GM23338 (cell line): ENCODE measurements around the gene XPNPEP3. TPM values are rescaled to one million over a fixed set of nuclear protein-coding genes. Genes with fewer than 3 reads are reported as not detected.

Source experiments
- ATAC-seq: fragments of 200-7000 bp; cut with Tn5 transposase; 3 replicates; pipeline ENCODE4 v1.9.1; 2020
- DNase-seq: peaks from one replicate; pipeline ENCODE4 v3.0.0-alpha.2; 2015; ENCODE audit warnings: low spot score
- H2AFZ ChIP-seq: fragments of 200-600 bp; sonication (generic); 2 replicates; pipeline ENCODE4 v1.8.0; 2016; ENCODE audit warnings: antibody characterized with exemption, mild to moderate bottlenecking, moderate library complexity
- H3F3A ChIP-seq: fragments of 200-600 bp; sonication (generic); replicated peaks from 2 replicates; pipeline ENCODE4 v1.8.0; 2017; ENCODE audit warnings: antibody characterized with exemption, mixed run types, low read depth
- H3K27ac ChIP-seq: fragments of 200-600 bp; sonication (generic); 2 replicates; pipeline ENCODE4 v1.6.1; 2016; ENCODE audit warnings: low read depth
- H3K27me3 ChIP-seq: fragments of 200-600 bp; sonication (generic); 2 replicates; pipeline ENCODE4 v1.8.0; 2016; ENCODE audit warnings: mild to moderate bottlenecking, mixed run types, moderate library complexity; ENCODE audit not compliant: insufficient read depth
- H3K36me3 ChIP-seq: fragments of 200-600 bp; sonication (generic); 2 replicates; pipeline ENCODE4 v1.8.0; 2016; ENCODE audit warnings: mild to moderate bottlenecking; ENCODE audit not compliant: insufficient read depth
- H3K4me1 ChIP-seq: fragments of 200-600 bp; sonication (generic); 2 replicates; pipeline ENCODE4 v1.8.0; 2016; ENCODE audit warnings: mild to moderate bottlenecking, moderate library complexity; ENCODE audit not compliant: insufficient read depth
- H3K4me2 ChIP-seq: fragments of 200-600 bp; sonication (generic); 2 replicates; pipeline ENCODE4 v1.7.1; 2017; ENCODE audit warnings: mixed run types
- H3K4me3 ChIP-seq: fragments of 200-600 bp; sonication (generic); 2 replicates; pipeline ENCODE4 v1.6.1; 2016; ENCODE audit warnings: mixed run types
- H3K79me2 ChIP-seq: fragments of 200-600 bp; sonication (generic); replicated peaks from 2 replicates; pipeline ENCODE4 v1.8.0; 2017; ENCODE audit warnings: mild to moderate bottlenecking; ENCODE audit not compliant: insufficient read depth
- H3K9me2 ChIP-seq: fragments of 200-600 bp; sonication (generic); 2 replicates; pipeline ENCODE4 v1.8.0; 2017; ENCODE audit not compliant: insufficient read depth
- H4K20me1 ChIP-seq: fragments of 200-600 bp; sonication (generic); replicated peaks from 2 replicates; pipeline ENCODE4 v1.8.0; 2017; ENCODE audit warnings: mild to moderate bottlenecking; ENCODE audit not compliant: insufficient read depth
- H3K27ac Mint-ChIP-seq: 2 replicates; pipeline ENCODE4 v1.8.0; 2020; ENCODE audit warnings: inconsistent platforms, mild to moderate bottlenecking, moderate library complexity, mixed read lengths
- H3K27me3 Mint-ChIP-seq: 3 replicates; pipeline ENCODE4 v1.8.0; 2022; ENCODE audit warnings: low read depth, mild to moderate bottlenecking, moderate library complexity, mixed read lengths, inconsistent platforms; ENCODE audit not compliant: insufficient read depth, poor library complexity
- H3K36me3 Mint-ChIP-seq: 3 replicates; pipeline ENCODE4 v1.8.0; 2021; ENCODE audit warnings: low read depth, mild to moderate bottlenecking, inconsistent platforms, moderate library complexity, mixed read lengths
- H3K4me1 Mint-ChIP-seq: 3 replicates; pipeline ENCODE4 v1.8.0; 2020; ENCODE audit warnings: mild to moderate bottlenecking, inconsistent platforms, mixed read lengths
- H3K4me3 Mint-ChIP-seq: 3 replicates; pipeline ENCODE4 v1.8.0; 2021; ENCODE audit warnings: moderate library complexity, mild to moderate bottlenecking, inconsistent platforms, mixed read lengths
- H3K9me3 Mint-ChIP-seq: 3 replicates; pipeline ENCODE4 v1.8.0; 2020; ENCODE audit warnings: moderate library complexity, mild to moderate bottlenecking, inconsistent platforms, mixed read lengths
- CREB1 ChIP-seq: fragments of 250-450 bp; sonication (Bioruptor Pico); IDR thresholded peaks from 2 replicates; pipeline ENCODE4 v1.5.0; 2020; ENCODE audit warnings: low read depth, mild to moderate bottlenecking, moderate library complexity
- EZH2 ChIP-seq: fragments of 200-600 bp; sonication (generic); IDR thresholded peaks from one replicate; pipeline ENCODE4 v1.8.0; 2017; ENCODE audit warnings: antibody characterized with exemption, mild to moderate bottlenecking, low read depth; ENCODE audit not compliant: unreplicated experiment
- EZH2phosphoT487 ChIP-seq: fragments of 200-600 bp; sonication (generic); IDR thresholded peaks from one replicate; pipeline ENCODE4 v1.8.1; 2018; ENCODE audit warnings: antibody characterized with exemption; ENCODE audit not compliant: unreplicated experiment
- JUNB ChIP-seq: IDR thresholded peaks from one replicate; pipeline ENCODE4 v1.6.1; 2016; ENCODE audit warnings: antibody characterized with exemption; ENCODE audit not compliant: unreplicated experiment
- NANOG ChIP-seq: IDR thresholded peaks from 2 replicates; pipeline ENCODE4 v1.6.1; 2016; ENCODE audit warnings: antibody characterized with exemption, borderline replicate concordance
- POLR2AphosphoS5 ChIP-seq: IDR thresholded peaks from 2 replicates; pipeline ENCODE4 v1.6.1; 2016; ENCODE audit warnings: antibody characterized with exemption, low read depth
- STAT1 ChIP-seq: IDR thresholded peaks from one replicate; pipeline ENCODE4 v1.6.1; 2016; ENCODE audit warnings: antibody characterized with exemption; ENCODE audit not compliant: unreplicated experiment
- ZNF114 ChIP-seq: fragments of 250-450 bp; sonication (Bioruptor Pico); IDR thresholded peaks from 2 replicates; pipeline ENCODE4 v1.5.0; 2020; ENCODE audit warnings: mild to moderate bottlenecking, moderate library complexity
- ZNF331 ChIP-seq: fragments of 250-450 bp; sonication (Bioruptor Pico); IDR thresholded peaks from 2 replicates; pipeline ENCODE4 v1.5.0; 2020; ENCODE audit warnings: low read depth, mild to moderate bottlenecking, moderate library complexity
- polyA plus RNA-seq: library from polyadenylated mRNA; unstranded; fragments of >200 nt; fragmentation: Nextera tagmentation; extraction: Ambion mirVana; gene quantifications from 2 replicates; pipeline ENCODE4 v1.2.1, GENCODE V29; 2016
- total RNA-seq: library from RNA; depleted of rRNA; stranded (reverse); fragments of >200 nt; shearing (Covaris generic); gene quantifications from 2 replicates; pipeline ENCODE4 v1.2.3, GENCODE V29; 2014
- TF ChIP-seq, protein P1 (sequence below): fragments of 250-450 bp; sonication (Bioruptor Pico); IDR thresholded peaks from 2 replicates; pipeline ENCODE4 v1.5.0; 2020; ENCODE audit warnings: mild to moderate bottlenecking, moderate library complexity
- TF ChIP-seq, protein P2 (sequence below), 2 experiments: fragments of 200-600 bp in 1 of 2; sonication (generic) in 1 of 2; conservative IDR thresholded peaks; 2 replicates each; pipeline versions ENCODE4 v1.5.1 to v1.6.1; 2016 to 2017; ENCODE audit warnings: antibody characterized with exemption in 2 of 2, low read depth in 2 of 2, mild to moderate bottlenecking in 2 of 2, moderate library complexity in 1 of 2
- TF ChIP-seq, protein P3 (sequence below): IDR thresholded peaks from one replicate; pipeline ENCODE4 v1.6.1; 2018; ENCODE audit warnings: antibody characterized with exemption; ENCODE audit not compliant: unreplicated experiment
- TF ChIP-seq, protein P4 (sequence below): IDR thresholded peaks from 2 replicates; pipeline ENCODE4 v1.6.1; 2016; ENCODE audit warnings: antibody characterized with exemption

The XPNPEP3 gene
- total and polyA plus RNA-seq, 2 experiments from 2014 or later = 11.6 to 19.5 TPM

DNA sequence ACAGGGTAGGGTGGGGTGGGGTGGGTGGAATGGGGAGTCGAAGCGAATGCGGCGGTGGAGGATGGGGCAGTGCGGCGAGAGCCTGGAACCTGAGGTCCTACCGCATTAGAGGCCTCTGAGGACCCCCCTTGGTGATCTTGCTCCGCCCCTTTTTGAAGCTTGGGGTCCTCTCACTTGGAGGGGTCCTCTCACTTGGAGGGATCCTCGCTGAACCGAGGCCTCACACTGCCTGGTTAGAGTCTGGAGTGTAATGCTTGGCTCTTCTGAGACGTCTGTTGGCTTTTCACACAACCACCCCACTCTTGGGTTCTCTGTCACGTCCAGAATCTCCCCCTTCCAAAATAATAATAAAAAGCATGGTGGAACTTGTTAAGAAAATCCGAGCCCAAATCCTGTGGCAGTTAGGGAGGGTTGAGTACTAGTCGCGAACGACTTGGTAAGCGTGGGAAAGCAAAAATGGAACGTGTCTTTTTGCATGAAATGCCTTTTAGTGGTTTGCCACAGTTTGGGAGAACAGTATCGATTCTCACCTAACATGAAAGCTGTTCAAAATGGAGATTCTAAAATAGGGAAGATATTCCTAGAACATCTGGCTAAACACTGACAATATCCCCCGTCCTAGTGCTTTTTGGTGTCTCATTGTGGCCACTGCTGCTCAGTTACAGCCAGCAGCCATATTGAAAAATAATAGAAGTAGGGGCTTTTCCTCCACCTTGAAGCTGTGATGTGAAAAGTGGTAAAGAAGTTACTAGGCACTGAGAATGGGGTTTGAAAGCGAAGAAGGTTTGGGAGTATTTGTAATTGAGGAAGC, 95.1 kb downstream of the XPNPEP3 start:
- Histone ChIP-seq H3K4me2 (peak overlapping the region; percentile 91), H3F3A (peaks cover 6% of the 10 kb centered on the region; the same call in 1 of the 2 replicates), H3K36me3 (peaks cover 26% of the 10 kb centered on the region; the same call in 1 of the 2 replicates), H3K27ac (peak overlapping the region; percentile 91), H3K79me2 (peaks cover 53% of the 10 kb centered on the region), H3K9me2 (no peaks in the 10 kb centered on the region), H4K20me1 (peaks cover 15% of the 10 kb centered on the region), H2AFZ (no peak overlapping the region), H3K27me3 (no peaks in the 10 kb centered on the region), H3K4me1 (0 out of 2 replicates have a peak, but pooled peaks cover 6% of the 10 kb centered on the region), H3K4me3 (peak overlapping the region; percentile 92)
- Mint-ChIP-seq H3K27ac (peak overlapping the region; percentile 95), H3K4me1 (peaks cover 9% of the 10 kb centered on the region; the same call in 2 of the 3 replicates), H3K9me3 (no peaks in the 10 kb centered on the region), H3K36me3 (peaks cover 32% of the 10 kb centered on the region), H3K4me3 (peak overlapping the region; percentile 96), H3K27me3 (peaks cover 10% of the 10 kb centered on the region)
- TF ChIP-seq CREB1 (CRISPR knock-in tag) (no peak), EZH2 (no peak), ZNF331 (CRISPR knock-in tag) (no peak), ZNF114 (CRISPR knock-in tag) (no peak), POLR2AphosphoS5 (no peak), EZH2phosphoT487 (no peak), NANOG (no peak), STAT1 (no peak), JUNB (no peak)
- TF ChIP-seq, protein P1, sequence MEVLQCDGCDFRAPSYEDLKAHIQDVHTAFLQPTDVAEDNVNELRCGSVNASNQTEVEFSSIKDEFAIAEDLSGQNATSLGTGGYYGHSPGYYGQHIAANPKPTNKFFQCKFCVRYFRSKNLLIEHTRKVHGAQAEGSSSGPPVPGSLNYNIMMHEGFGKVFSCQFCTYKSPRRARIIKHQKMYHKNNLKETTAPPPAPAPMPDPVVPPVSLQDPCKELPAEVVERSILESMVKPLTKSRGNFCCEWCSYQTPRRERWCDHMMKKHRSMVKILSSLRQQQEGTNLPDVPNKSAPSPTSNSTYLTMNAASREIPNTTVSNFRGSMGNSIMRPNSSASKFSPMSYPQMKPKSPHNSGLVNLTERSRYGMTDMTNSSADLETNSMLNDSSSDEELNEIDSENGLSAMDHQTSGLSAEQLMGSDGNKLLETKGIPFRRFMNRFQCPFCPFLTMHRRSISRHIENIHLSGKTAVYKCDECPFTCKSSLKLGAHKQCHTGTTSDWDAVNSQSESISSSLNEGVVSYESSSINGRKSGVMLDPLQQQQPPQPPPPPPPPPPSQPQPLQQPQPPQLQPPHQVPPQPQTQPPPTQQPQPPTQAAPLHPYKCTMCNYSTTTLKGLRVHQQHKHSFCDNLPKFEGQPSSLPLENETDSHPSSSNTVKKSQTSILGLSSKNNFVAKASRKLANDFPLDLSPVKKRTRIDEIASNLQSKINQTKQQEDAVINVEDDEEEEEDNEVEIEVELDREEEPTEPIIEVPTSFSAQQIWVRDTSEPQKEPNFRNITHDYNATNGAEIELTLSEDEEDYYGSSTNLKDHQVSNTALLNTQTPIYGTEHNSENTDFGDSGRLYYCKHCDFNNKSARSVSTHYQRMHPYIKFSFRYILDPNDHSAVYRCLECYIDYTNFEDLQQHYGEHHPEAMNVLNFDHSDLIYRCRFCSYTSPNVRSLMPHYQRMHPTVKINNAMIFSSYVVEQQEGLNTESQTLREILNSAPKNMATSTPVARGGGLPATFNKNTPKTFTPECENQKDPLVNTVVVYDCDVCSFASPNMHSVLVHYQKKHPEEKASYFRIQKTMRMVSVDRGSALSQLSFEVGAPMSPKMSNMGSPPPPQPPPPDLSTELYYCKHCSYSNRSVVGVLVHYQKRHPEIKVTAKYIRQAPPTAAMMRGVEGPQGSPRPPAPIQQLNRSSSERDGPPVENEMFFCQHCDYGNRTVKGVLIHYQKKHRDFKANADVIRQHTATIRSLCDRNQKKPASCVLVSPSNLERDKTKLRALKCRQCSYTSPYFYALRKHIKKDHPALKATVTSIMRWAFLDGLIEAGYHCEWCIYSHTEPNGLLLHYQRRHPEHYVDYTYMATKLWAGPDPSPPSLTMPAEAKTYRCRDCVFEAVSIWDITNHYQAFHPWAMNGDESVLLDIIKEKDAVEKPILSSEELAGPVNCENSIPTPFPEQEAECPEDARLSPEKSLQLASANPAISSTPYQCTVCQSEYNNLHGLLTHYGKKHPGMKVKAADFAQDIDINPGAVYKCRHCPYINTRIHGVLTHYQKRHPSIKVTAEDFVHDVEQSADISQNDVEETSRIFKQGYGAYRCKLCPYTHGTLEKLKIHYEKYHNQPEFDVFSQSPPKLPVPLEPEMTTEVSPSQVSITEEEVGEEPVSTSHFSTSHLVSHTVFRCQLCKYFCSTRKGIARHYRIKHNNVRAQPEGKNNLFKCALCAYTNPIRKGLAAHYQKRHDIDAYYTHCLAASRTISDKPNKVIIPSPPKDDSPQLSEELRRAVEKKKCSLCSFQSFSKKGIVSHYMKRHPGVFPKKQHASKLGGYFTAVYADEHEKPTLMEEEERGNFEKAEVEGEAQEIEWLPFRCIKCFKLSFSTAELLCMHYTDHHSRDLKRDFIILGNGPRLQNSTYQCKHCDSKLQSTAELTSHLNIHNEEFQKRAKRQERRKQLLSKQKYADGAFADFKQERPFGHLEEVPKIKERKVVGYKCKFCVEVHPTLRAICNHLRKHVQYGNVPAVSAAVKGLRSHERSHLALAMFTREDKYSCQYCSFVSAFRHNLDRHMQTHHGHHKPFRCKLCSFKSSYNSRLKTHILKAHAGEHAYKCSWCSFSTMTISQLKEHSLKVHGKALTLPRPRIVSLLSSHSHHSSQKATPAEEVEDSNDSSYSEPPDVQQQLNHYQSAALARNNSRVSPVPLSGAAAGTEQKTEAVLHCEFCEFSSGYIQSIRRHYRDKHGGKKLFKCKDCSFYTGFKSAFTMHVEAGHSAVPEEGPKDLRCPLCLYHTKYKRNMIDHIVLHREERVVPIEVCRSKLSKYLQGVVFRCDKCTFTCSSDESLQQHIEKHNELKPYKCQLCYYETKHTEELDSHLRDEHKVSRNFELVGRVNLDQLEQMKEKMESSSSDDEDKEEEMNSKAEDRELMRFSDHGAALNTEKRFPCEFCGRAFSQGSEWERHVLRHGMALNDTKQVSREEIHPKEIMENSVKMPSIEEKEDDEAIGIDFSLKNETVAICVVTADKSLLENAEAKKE (CRISPR knock-in tag) = no peak
- TF ChIP-seq, protein P2, sequence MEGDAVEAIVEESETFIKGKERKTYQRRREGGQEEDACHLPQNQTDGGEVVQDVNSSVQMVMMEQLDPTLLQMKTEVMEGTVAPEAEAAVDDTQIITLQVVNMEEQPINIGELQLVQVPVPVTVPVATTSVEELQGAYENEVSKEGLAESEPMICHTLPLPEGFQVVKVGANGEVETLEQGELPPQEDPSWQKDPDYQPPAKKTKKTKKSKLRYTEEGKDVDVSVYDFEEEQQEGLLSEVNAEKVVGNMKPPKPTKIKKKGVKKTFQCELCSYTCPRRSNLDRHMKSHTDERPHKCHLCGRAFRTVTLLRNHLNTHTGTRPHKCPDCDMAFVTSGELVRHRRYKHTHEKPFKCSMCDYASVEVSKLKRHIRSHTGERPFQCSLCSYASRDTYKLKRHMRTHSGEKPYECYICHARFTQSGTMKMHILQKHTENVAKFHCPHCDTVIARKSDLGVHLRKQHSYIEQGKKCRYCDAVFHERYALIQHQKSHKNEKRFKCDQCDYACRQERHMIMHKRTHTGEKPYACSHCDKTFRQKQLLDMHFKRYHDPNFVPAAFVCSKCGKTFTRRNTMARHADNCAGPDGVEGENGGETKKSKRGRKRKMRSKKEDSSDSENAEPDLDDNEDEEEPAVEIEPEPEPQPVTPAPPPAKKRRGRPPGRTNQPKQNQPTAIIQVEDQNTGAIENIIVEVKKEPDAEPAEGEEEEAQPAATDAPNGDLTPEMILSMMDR (conservative IDR thresholded peaks at IDR 0.05; ENCODE audit: low read depth in 2 of 2) = no peak
- TF ChIP-seq, protein P3, sequence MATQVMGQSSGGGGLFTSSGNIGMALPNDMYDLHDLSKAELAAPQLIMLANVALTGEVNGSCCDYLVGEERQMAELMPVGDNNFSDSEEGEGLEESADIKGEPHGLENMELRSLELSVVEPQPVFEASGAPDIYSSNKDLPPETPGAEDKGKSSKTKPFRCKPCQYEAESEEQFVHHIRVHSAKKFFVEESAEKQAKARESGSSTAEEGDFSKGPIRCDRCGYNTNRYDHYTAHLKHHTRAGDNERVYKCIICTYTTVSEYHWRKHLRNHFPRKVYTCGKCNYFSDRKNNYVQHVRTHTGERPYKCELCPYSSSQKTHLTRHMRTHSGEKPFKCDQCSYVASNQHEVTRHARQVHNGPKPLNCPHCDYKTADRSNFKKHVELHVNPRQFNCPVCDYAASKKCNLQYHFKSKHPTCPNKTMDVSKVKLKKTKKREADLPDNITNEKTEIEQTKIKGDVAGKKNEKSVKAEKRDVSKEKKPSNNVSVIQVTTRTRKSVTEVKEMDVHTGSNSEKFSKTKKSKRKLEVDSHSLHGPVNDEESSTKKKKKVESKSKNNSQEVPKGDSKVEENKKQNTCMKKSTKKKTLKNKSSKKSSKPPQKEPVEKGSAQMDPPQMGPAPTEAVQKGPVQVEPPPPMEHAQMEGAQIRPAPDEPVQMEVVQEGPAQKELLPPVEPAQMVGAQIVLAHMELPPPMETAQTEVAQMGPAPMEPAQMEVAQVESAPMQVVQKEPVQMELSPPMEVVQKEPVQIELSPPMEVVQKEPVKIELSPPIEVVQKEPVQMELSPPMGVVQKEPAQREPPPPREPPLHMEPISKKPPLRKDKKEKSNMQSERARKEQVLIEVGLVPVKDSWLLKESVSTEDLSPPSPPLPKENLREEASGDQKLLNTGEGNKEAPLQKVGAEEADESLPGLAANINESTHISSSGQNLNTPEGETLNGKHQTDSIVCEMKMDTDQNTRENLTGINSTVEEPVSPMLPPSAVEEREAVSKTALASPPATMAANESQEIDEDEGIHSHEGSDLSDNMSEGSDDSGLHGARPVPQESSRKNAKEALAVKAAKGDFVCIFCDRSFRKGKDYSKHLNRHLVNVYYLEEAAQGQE = no peak
- TF ChIP-seq, protein P4, sequence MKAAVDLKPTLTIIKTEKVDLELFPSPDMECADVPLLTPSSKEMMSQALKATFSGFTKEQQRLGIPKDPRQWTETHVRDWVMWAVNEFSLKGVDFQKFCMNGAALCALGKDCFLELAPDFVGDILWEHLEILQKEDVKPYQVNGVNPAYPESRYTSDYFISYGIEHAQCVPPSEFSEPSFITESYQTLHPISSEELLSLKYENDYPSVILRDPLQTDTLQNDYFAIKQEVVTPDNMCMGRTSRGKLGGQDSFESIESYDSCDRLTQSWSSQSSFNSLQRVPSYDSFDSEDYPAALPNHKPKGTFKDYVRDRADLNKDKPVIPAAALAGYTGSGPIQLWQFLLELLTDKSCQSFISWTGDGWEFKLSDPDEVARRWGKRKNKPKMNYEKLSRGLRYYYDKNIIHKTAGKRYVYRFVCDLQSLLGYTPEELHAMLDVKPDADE = no peak
- DNase-seq = peak; percentile 23
- ATAC-seq = no peak
